ENCODE measurements around the gene FLVCR1. TPM values are rescaled to one million over a fixed set of nuclear protein-coding genes. Genes with fewer than 3 reads are reported as not detected.

The FLVCR1 gene
- total RNA-seq, 4 donors from 2014 or later: 3.8 to 5.5 (median 4.9) TPM

- no peak for TF ChIP-seq CTCF (IDR thresholded peaks at IDR 0.05; ENCODE audit: low read depth)
Measured at GRCh38 chr1:212926372-212926771, 68.3 kb downstream of the FLVCR1 start.

GRCh38 chr1:212928323-212929291, 70.5 kb downstream of the FLVCR1 start:
- no peak for TF ChIP-seq CTCF (IDR thresholded peaks at IDR 0.05; ENCODE audit: low read depth)

GRCh38 chr1:212930986-212931678, 73.1 kb downstream of the FLVCR1 start:
- TF ChIP-seq CTCF (IDR thresholded peaks at IDR 0.05; ENCODE audit: low read depth): no peak

GRCh38 chr1:212933815-212934471, 75.9 kb downstream of the FLVCR1 start:
- no peak for TF ChIP-seq CTCF (IDR thresholded peaks at IDR 0.05; ENCODE audit: low read depth)

- TF ChIP-seq CTCF (IDR thresholded peaks at IDR 0.05; ENCODE audit: low read depth): no peak
Measured at GRCh38 chr1:212935387-212935981, 77.4 kb downstream of the FLVCR1 start.

- TF ChIP-seq CTCF (IDR thresholded peaks at IDR 0.05; ENCODE audit: low read depth): no peak
Measured at GRCh38 chr1:212937034-212937433, 79.0 kb downstream of the FLVCR1 start.

Data from subcutaneous adipose tissue (tissue), 4 donors.